HepG2 (cell line): ENCODE data around the gene PYGB. TPM values are rescaled to one million over a fixed set of nuclear protein-coding genes. Genes with fewer than 3 reads are reported as not detected.

Experiments used
- ATAC-seq: fragments of 200-7000 bp; cut with Tn5 transposase; 3 replicates; pipeline ENCODE4 v1.9.1; 2020; ENCODE audit warnings: mild to moderate bottlenecking, moderate library complexity
- BruUV-seq: library from RNA; stranded (reverse); fragments of 400-500 nt; replicated peaks from 2 replicates; lab custom pipeline; 2021; lab: Mats Ljungman, UMichigan
- CTCF ChIA-PET: fragments of 300-600 bp; formaldehyde crosslinking; extraction: SDS; loops from one replicate; lab custom pipeline; 2021; ENCODE audit warnings: low total read pairs, inconsistent platforms, low intra/inter-chr PET ratio; lab: Yijun Ruan, JAX
- POLR2A ChIA-PET: fragments of 350-600 bp; sonication (Branson Sonifier 250); formaldehyde crosslinking; loops from one replicate; lab custom pipeline; 2020; ENCODE audit warnings: antibody characterized with exemption, inconsistent platforms; lab: Yijun Ruan, JAX
- DNase-seq: peaks from one replicate; pipeline ENCODE4 v3.0.0-alpha.2; 2015; ENCODE audit warnings: low spot score
- FAIRE-seq: peaks from 3 replicates; lab custom pipeline; 2011; peaks lifted over from hg19 to GRCh38; lab: Jason Lieb, UNC
- H2AFZ ChIP-seq: one replicate; pipeline ENCODE4 v1.6.1; 2011; ENCODE audit warnings: low read length, inconsistent platforms
- H3K27ac ChIP-seq: fragments of 300-600 bp; 3 replicates; pipeline ENCODE4 v1.8.0; 2011; ENCODE audit warnings: mixed run types, mild to moderate bottlenecking, mixed read lengths, low read length, inconsistent platforms; ENCODE audit not compliant: insufficient read depth; ENCODE audit errors: extremely low read length
- H3K27me3 ChIP-seq, 2 experiments: fragments of 200-600 bp in 1 of 2; 2 replicates in 1 of 2; 3 replicates in 1 of 2; pipeline versions ENCODE4 v1.6.0 to v1.8.0; 2011; ENCODE audit warnings: low read length in 2 of 2, mild to moderate bottlenecking in 2 of 2, moderate library complexity in 2 of 2, inconsistent platforms in 1 of 2; ENCODE audit not compliant: insufficient read depth in 2 of 2, control insufficient read depth in 1 of 2
- H3K36me3 ChIP-seq, 2 experiments: fragments of 200-600 bp in 1 of 2; replicated peaks in 1 of 2; 2 replicates in 1 of 2; 3 replicates in 1 of 2; pipeline versions ENCODE4 v1.5.1 to v1.8.0; 2011; ENCODE audit warnings: low read length in 2 of 2, inconsistent platforms in 1 of 2; ENCODE audit not compliant: insufficient read depth in 2 of 2, control insufficient read depth in 1 of 2
- H3K4me1 ChIP-seq: 2 replicates; pipeline ENCODE4 v1.5.1; 2012; ENCODE audit warnings: low read length, inconsistent platforms; ENCODE audit not compliant: insufficient read depth
- H3K4me2 ChIP-seq: 2 replicates; pipeline ENCODE4 v1.6.0; 2011; ENCODE audit warnings: low read depth, low read length, inconsistent platforms
- H3K4me3 ChIP-seq, 3 experiments: fragments of 200-600 bp in 1 of 3; sonication (generic), shearing (Covaris generic) in 1 of 3; replicated peaks in 1 of 3; 2 replicates each; pipeline ENCODE4 v1.5.1; 2011 to 2016; ENCODE audit warnings: low read length in 3 of 3, inconsistent platforms in 2 of 3, low read depth in 2 of 3, mild to moderate bottlenecking in 2 of 3, control low read depth in 1 of 3, mixed read lengths in 1 of 3; ENCODE audit not compliant: insufficient read depth in 1 of 3
- H3K79me2 ChIP-seq: one replicate; pipeline ENCODE4 v1.6.1; 2011; ENCODE audit warnings: low read length, inconsistent platforms; ENCODE audit not compliant: insufficient read depth
- H3K9ac ChIP-seq: 2 replicates; pipeline ENCODE4 v1.6.0; 2011; ENCODE audit warnings: mild to moderate bottlenecking, low read depth, low read length, inconsistent platforms; ENCODE audit not compliant: insufficient read depth
- H3K9me3 ChIP-seq: 2 replicates; pipeline ENCODE4 v1.5.1; 2012; ENCODE audit warnings: mild to moderate bottlenecking, low read length
- H4K20me1 ChIP-seq: 2 replicates; pipeline ENCODE4 v1.6.0; 2011; ENCODE audit warnings: inconsistent platforms, mild to moderate bottlenecking, low read length, moderate library complexity; ENCODE audit not compliant: insufficient read depth
- ATF6 ChIP-seq: sonication (generic); formaldehyde crosslinking; conservative IDR thresholded peaks from 2 replicates; pipeline ENCODE4 v1.4.0; 2020; ENCODE audit warnings: missing genetic modification reagents
- USF2 ChIP-seq, 2 experiments: sonication (generic) in 1 of 2; formaldehyde crosslinking in 1 of 2; IDR thresholded peaks; 2 replicates each; pipeline versions ENCODE4 v1.5.1 to v1.6.1; 2011 to 2020; ENCODE audit warnings: borderline replicate concordance in 1 of 2, low read depth in 1 of 2, low read length in 1 of 2, mild to moderate bottlenecking in 1 of 2, missing genetic modification reagents in 1 of 2, moderate library complexity in 1 of 2
- WGBS: methylation state at CpG from one replicate; pipeline ENCODE4 v1.1.6; 2017; ENCODE audit warnings: low lambda C conversion rate; 5-methylcytosine and 5-hydroxymethylcytosine counted together
- in situ Hi-C: cut with HindIII; loops from 2 replicates; pipeline ENCODE4 v1.10.0; 2017; ENCODE audit warnings: low pct_unique_long_range_greater_than_20kb; ENCODE audit not compliant: extremely low pct_ligation_motif_present
- intact Hi-C: fragments of 100-400 bp; cut with micrococcal nuclease; formaldehyde crosslinking; loops from one replicate; pipeline ENCODE4 v1.10.0; 2022; ENCODE audit not compliant: unreplicated experiment
- polyA plus RNA-seq, 8 experiments: library from polyadenylated mRNA; depleted of rRNA in 3 of 8; stranded (reverse) in 7 of 8; unstranded in 1 of 8; fragments of >200 nt; fragmentation: Illumina TruSeq in 4 of 8; extraction: Trizol in 4 of 8; gene quantifications; 2 replicates each; pipeline versions ENCODE4 v1.2.1 to v1.2.3, GENCODE V29; 2011 to 2016; ENCODE audit warnings: low read depth in 4 of 8, missing spikeins in 1 of 8, mixed read lengths in 1 of 8; ENCODE audit not compliant: insufficient read depth in 1 of 8
- total RNA-seq, 5 experiments: library from RNA; depleted of rRNA; stranded (reverse); fragments of >200 nt; fragmentation: Illumina TruSeq; extraction: Trizol; gene quantifications; 2 replicates each; pipeline ENCODE4 v1.2.3, GENCODE V29; 2016; ENCODE audit warnings: low read depth in 1 of 5

The PYGB gene
- total and polyA plus RNA-seq, 2 of the 13 experiments (the other 11 are each of a cell fraction or from before 2014, with no cell fraction given) = 24.2 to 86.3 TPM

GRCh38 chr20:25251019-25251418, 3.1 kb downstream of the PYGB start:
- Histone ChIP-seq H3K79me2 (peaks cover 49% of the 10 kb centered on the region), H3K27me3 (peaks cover 0 to 8% of the 10 kb centered on the region in 2 experiments; a peak in 1 of 5 replicates), H3K9me3 (no peaks in the 10 kb centered on the region), H3K36me3 (peaks cover 2 to 8% of the 10 kb centered on the region in 2 experiments; a peak in 2 of 5 replicates), H3K27ac (no peak overlapping the region), H3K4me1 (peaks cover 55% of the 10 kb centered on the region), H3K4me2 (no peak overlapping the region)
- WGBS = 98% methylated on average over 9 of the region's 9 CpGs
- intact Hi-C loops = no loop called here
- ChIA-PET CTCF (no interaction called here), POLR2A (interaction anchor here (1.7 kb wide), 1 partner anchor 59 kb away, joined by 3 read pairs; no protein-coding TSS in a partner anchor)
- ATAC-seq (no peak), FAIRE-seq (no peak), DNase-seq (no peak)
- no peak for TF ChIP-seq ATF6 (CRISPR knock-in tag)
- no peak for TF ChIP-seq USF2 (IDR thresholded peaks at IDR 0.05; ENCODE audit: low read depth, low read length)
- TF ChIP-seq USF2 (CRISPR knock-in tag; IDR thresholded peaks at IDR 0.05; ENCODE audit: borderline replicate concordance) = no peak
- TF ChIP-seq, all 625 proteins: peak for 0
- H3K4me3 ChIP-seq = no peak overlapping the region
- H3K9ac ChIP-seq = no peak overlapping the region
- H2AFZ ChIP-seq = no peak overlapping the region
- in situ Hi-C loops = no loop called here
- BruUV-seq = no TSS peak
- H4K20me1 ChIP-seq = no peaks in the 10 kb centered on the region
